ENCODE data around the gene FRAS1. TPM values are rescaled to one million over a fixed set of nuclear protein-coding genes. Genes with fewer than 3 reads are reported as not detected.

The FRAS1 gene
- total RNA-seq, 1 donor from 2014 or later = 20.2 TPM

DNA sequence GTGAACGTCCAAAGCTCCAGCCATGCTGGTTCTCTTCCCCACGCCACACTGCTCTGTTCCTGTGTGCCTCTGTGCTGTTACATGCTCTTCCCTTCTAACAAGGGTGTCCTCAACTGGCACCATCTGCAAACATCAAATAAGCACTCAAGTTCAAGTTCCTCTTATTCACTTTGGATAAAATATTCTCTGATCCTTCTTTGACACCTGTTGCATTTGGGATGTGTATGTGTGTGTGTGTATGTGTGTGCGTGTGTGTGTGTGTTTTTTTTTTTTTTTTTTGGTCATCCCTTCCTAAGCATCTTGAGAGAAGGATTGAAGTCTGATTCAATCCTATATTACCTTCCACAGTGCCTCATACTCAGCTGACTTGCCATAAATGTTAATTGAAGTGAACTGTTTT lies 290.4 kb downstream of the FRAS1 start:
- Histone ChIP-seq H3K27ac (no peak overlapping the region), H3K4me1 (no peaks in the 10 kb centered on the region), H3K36me3 (no peaks in the 10 kb centered on the region), H3K9me3 (no peaks in the 10 kb centered on the region), H3K27me3 (no peaks in the 10 kb centered on the region), H3K4me3 (no peak overlapping the region)
- no peak for TF ChIP-seq CTCF (IDR thresholded peaks at IDR 0.05)
- no peak for ATAC-seq
- intact Hi-C loops (cut with DNase I) = no loop called here
- no peak for DNase-seq

DNA sequence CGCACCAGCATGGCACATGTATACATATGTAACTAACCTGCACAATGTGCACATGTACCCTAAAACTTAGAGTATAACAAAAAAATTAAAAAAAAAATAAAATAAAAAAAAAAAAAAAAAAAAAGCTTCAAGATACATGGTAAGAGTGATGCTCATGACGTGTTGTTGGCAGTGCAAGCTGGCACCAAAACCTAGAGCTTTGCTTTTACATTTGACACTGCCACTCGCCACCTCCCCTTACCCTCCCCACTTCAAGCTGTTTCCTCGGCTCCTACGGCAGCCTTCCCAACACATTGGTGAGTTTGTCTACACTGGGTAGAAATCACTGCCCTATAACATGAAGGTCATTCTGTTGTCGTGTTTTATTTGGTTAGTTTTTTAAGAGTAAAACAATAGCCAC lies 296.8 kb downstream of the FRAS1 start:
- DNase-seq (no peak), ATAC-seq (no peak)
- Histone ChIP-seq H3K4me1 (no peaks in the 10 kb centered on the region), H3K36me3 (no peaks in the 10 kb centered on the region), H3K4me3 (no peak overlapping the region), H3K9me3 (no peaks in the 10 kb centered on the region), H3K27ac (no peak overlapping the region), H3K27me3 (no peaks in the 10 kb centered on the region)
- intact Hi-C loops (cut with DNase I) = no loop called here
- no peak for TF ChIP-seq CTCF (IDR thresholded peaks at IDR 0.05)

GRCh38 chr4:78354782-78355181 lies 297.7 kb downstream of the FRAS1 start:
- Histone ChIP-seq H3K9me3 (no peaks in the 10 kb centered on the region), H3K27ac (no peak overlapping the region), H3K4me3 (no peak overlapping the region), H3K36me3 (no peaks in the 10 kb centered on the region), H3K27me3 (no peaks in the 10 kb centered on the region), H3K4me1 (no peaks in the 10 kb centered on the region)
- DNase-seq = no peak
- intact Hi-C loops (cut with DNase I) = no loop called here
- TF ChIP-seq CTCF (IDR thresholded peaks at IDR 0.05) = no peak
- no peak for ATAC-seq

GRCh38 chr4:78355306-78355705 lies 298.2 kb downstream of the FRAS1 start:
- no peaks in the 10 kb centered on the region for H3K27me3 ChIP-seq
- no peaks in the 10 kb centered on the region for H3K9me3 ChIP-seq
- no peaks in the 10 kb centered on the region for H3K4me1 ChIP-seq
- H3K27ac ChIP-seq = no peak overlapping the region
- H3K36me3 ChIP-seq = no peaks in the 10 kb centered on the region
- intact Hi-C loops (cut with DNase I) = no loop called here
- no peak for TF ChIP-seq CTCF (IDR thresholded peaks at IDR 0.05)
- no peak for DNase-seq
- ATAC-seq = no peak
- no peak overlapping the region for H3K4me3 ChIP-seq

- ATAC-seq (no peak), DNase-seq (no peak)
- Histone ChIP-seq H3K9me3 (no peaks in the 10 kb centered on the region), H3K27ac (no peak overlapping the region), H3K36me3 (no peaks in the 10 kb centered on the region), H3K27me3 (no peaks in the 10 kb centered on the region), H3K4me1 (no peaks in the 10 kb centered on the region), H3K4me3 (no peak overlapping the region)
- no peak for TF ChIP-seq CTCF (IDR thresholded peaks at IDR 0.05)
- intact Hi-C loops (cut with DNase I) = no loop called here
Observed at GRCh38 chr4:78356251-78356786, 299.2 kb downstream of the FRAS1 start.

GRCh38 chr4:78357122-78357521 lies 300.0 kb downstream of the FRAS1 start:
- TF ChIP-seq CTCF (IDR thresholded peaks at IDR 0.05) = no peak
- intact Hi-C loops (cut with DNase I) = no loop called here
- ATAC-seq = no peak

More at GRCh38 chr4:78357122-78357521, 300.0 kb downstream of the FRAS1 start:
- Histone ChIP-seq H3K9me3 (no peaks in the 10 kb centered on the region), H3K27me3 (no peaks in the 10 kb centered on the region), H3K27ac (no peak overlapping the region), H3K4me1 (no peaks in the 10 kb centered on the region), H3K4me3 (no peak overlapping the region), H3K36me3 (no peaks in the 10 kb centered on the region)
- DNase-seq = no peak

All from upper lobe of right lung (tissue), 1 donor.